Stromal cell of bone marrow (primary cell): ENCODE data around the gene PLEKHG2.
"Not testable (repeated sequence)": the region's sequence is repeated elsewhere in the genome, so short reads cannot be mapped to it uniquely, and the experiment has no call there.

ENCODE experiments used
- DNase-seq: peaks from one replicate; pipeline ENCODE4 v3.0.0-alpha.2; 2012; ENCODE audit warnings: low read depth

PLEKHG2 gene

DNA sequence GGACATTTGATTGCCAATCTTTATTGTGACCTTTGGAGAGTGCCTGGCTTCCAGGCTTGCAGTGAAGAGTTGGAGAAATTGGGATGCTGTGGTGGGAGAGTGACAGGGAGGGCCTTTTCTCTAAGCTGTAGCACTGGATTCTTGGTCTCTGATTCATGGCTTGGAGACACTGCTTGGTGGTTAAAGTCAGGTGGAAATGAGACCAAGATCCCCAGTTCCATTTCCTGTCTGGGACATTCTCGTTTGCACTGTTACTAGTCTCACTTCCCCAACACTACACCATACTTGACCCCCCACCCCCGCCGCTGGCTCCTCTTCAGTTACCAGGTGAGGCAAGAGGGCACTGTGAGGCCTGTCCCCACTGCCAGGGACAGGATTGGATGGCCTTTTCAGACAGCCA is 35.8 kb downstream of the PLEKHG2 start:
- DNase-seq = no peak

- DNase-seq = no peak
Observed at GRCh38 chr19:39449116-39449797, 36.8 kb downstream of the PLEKHG2 start.

- DNase-seq = not testable (repeated sequence)
Observed at GRCh38 chr19:39451257-39451656, 38.8 kb downstream of the PLEKHG2 start.

DNA sequence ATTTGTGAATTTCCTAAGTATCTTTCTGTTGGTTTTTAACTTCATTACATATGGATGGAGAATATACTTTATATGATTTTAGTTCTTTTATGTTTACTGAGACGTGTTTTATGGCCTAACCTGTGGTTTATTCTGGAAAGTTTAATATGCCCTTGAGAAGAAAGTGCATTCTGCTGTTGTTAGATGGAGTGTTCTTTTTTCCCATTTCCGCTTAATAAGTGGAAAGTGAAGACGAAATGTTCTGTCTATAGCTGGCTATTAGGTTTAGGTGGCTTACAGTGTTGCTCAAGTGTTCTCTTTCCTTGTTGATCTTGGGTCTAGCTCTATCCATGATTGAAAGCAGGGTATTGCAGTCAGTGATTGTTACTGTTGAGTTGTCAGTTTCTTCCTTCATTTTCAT is 50.9 kb downstream of the PLEKHG2 start:
- DNase-seq = no peak

- no peak for DNase-seq
Observed at GRCh38 chr19:39465956-39466747, 53.7 kb downstream of the PLEKHG2 start.

DNA sequence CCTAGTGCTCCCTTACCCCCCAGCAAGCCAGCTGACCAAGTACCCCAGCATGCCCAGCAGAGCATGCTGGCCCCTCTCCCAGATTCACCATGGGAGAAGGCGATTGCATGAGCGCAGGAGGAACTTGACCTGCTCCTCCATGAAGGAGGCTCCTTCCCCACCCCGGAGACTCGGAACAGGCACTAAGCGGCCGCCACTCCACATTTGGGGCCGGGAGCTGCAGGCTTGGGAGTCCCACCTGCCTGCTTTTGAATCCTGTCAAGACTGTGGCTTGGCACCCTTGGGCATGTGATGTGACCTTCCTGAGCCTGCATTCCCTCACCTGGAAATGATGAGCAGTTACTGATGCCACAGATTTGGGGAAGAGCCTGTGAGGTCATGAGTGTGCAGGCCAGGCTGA is 55.5 kb downstream of the PLEKHG2 start:
- DNase-seq = no peak

DNA sequence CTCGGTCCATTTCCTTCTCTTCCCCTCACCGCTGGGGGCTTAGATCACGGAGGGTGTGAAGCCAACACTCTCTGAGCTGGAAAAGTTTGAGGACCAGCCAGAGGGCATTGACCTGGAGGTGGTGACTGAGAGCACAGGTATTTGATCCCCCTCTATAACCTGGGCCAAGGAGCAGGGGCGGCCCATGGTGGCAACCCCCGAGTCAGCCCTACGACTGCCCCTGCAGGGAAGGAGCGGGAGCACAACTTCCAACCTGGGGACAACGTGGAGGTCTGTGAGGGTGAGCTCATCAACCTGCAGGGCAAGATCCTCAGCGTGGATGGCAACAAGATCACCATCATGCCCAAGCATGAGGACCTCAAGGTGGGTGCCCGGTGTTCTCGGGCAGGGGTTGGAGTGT is 56.6 kb downstream of the PLEKHG2 start:
- no peak for DNase-seq

DNA sequence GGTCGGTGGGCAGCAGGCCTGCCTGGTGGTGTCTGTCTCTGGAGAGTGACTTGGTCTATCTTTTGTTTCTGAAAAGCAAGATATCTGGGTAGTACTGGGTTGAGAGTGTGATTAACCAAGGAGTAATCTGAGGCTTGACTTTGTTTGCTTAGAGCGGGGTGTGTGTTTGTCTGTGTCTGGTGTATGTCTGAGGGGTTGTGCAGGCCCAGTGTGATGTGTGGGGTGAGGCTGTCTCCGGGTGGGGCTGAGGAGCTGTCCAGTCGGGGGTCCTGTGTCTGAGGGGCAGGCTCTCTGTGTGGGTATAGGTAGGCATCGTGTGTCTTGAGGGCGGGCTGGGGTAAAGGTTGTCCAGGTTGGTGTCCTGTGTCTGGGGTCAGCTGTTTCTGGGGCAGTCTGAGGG is 57.1 kb downstream of the PLEKHG2 start:
- no peak for DNase-seq

DNA sequence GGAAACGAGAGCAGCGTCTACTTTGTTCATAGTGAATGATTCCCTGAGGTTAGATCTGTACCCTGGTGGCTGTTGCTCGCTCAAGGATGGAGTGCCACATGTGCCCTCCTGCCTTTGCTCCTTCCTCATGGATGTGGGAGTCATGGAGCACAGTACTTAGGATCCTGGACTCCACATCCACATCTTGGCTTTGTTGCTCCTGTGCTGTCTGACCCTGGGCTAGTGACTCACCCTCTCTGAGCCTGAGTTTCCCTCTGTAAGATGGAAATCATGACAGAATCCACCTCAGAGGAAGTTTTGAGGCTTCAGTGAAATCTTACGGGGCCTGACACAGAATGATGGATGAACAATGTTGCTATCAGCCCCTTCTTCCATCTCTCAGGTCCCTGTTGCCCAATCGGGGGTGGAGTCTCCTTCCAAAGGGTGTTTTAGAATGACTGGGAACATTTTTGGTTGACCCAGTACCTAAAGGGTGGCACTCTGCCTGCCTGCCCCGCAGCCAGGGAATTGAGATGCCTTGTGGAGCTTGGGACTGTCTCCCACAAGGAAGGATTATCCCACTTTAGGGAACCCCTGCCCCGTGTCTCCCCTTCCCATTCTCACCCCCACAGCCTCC is 58.4 kb downstream of the PLEKHG2 start:
- no peak for DNase-seq

DNA sequence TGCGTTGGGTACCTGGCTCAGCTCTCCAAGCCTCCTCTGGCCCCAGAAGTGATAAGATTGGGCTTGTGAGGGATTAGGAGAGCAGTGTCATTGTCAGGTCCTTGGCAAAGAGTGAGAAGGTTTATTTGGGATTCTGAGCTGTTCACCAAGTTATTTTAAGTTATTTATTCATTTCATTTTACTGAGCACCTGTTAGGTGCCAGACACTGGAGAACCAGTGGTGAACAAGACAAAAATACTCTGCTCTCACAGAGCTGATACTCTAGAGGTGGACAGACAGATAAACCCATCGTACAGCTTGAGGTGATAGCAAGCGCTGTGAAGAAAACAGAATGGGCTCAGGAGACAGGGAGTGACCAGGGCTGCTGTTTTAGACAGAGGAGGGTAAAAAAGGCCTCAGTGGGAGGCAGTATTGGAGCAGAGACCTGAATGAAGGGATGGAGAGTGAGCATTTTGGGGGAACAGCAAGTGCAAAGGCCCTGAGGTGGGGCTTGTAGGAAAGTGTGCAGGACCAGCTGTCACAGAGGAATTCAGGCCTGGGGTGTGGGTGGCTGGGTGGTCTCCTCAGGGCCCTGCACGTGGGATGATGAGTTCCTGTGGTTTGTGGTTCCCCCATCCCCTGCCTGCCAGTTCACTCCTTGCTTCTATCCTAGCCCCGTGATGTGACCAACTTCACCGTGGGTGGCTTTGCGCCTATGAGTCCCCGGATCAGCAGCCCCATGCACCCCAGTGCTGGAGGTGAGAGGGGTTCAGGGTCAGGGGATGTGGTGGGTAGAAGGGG is 59.5 kb downstream of the PLEKHG2 start:
- DNase-seq = no peak

DNA sequence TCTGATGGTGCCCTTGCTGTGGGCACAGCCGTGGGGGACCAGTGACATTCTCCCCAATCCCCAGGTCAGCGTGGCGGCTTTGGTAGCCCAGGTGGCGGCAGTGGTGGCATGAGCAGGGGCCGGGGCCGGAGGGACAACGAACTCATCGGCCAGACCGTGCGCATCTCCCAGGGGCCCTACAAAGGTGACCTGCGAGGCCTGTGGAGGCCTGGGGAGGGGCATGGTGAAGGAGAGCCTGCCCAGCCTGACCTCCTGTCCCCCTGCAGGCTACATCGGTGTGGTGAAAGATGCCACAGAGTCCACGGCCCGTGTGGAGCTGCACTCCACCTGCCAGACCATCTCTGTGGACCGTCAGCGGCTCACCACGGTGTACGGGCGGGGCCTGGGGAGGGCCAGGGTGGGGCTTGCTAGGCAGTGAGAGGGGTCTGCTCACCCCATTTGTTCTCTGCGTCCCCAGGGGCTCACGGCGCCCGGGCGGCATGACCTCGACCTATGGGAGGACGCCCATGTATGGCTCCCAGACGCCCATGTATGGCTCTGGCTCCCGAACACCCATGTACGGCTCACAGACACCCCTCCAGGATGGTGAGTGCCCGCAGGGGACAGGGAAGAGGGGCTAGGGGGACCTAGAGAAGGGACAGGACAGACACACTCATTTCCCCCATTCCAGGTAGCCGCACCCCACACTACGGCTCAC is 60.4 kb downstream of the PLEKHG2 start:
- no peak for DNase-seq

GRCh38 chr19:39473443-39473960 is 61.0 kb downstream of the PLEKHG2 start:
- DNase-seq = no peak

DNA sequence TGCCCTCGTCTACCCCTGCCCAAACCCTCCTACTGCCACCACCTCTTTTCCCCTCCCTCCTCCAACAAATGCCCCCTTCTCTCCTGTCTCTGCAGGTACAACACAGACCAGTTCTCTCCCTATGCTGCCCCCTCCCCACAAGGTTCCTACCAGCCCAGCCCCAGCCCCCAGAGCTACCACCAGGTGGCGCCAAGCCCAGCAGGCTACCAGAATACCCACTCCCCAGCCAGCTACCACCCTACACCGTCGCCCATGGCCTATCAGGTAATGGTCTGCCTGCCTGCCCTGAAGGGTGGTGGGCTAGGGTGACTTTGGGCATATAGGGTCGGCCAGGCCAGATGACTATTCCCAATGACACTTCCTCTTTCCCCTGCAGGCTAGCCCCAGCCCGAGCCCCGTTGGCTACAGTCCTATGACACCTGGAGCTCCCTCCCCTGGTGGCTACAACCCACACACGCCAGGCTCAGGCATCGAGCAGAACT is 61.7 kb downstream of the PLEKHG2 start:
- no peak for DNase-seq

- DNase-seq = no peak
Observed at GRCh38 chr19:39475748-39476147, 63.3 kb downstream of the PLEKHG2 start.
